GM12875 (cell line): ENCODE measurements around the gene NAB2.

Source experiments
- H3K4me3 ChIP-seq: one replicate; pipeline ENCODE4 v1.5.1; 2011; ENCODE audit warnings: low read depth, low read length, control low read depth
- CTCF ChIP-seq: IDR thresholded peaks from 2 replicates; pipeline ENCODE4 v1.5.1; 2011; ENCODE audit warnings: low read depth, mild to moderate bottlenecking, control low read depth, inconsistent platforms, low read length, moderate library complexity, borderline replicate concordance; ENCODE audit not compliant: insufficient read depth

NAB2 gene

GRCh38 chr12:57091638-57092528 lies 3.0 kb downstream of the NAB2 start:
- no peak overlapping the region for H3K4me3 ChIP-seq
- TF ChIP-seq CTCF, result no peak

- no peak overlapping the region for H3K4me3 ChIP-seq
- no peak for TF ChIP-seq CTCF
Observed at GRCh38 chr12:57092529-57092862, 3.6 kb downstream of the NAB2 start.

GRCh38 chr12:57092876-57093414 lies 4.0 kb downstream of the NAB2 start:
- no peak for TF ChIP-seq CTCF
- peak overlapping the region; percentile 34 for H3K4me3 ChIP-seq

GRCh38 chr12:57093415-57094207 lies 4.7 kb downstream of the NAB2 start:
- peak overlapping the region; percentile 34 for H3K4me3 ChIP-seq
- peak; percentile 72 for TF ChIP-seq CTCF

- TF ChIP-seq CTCF, result no peak
- no peak overlapping the region for H3K4me3 ChIP-seq
Observed at GRCh38 chr12:57094208-57095160, 5.6 kb downstream of the NAB2 start.

GRCh38 chr12:57095440-57095839 lies 6.5 kb downstream of the NAB2 start:
- no peak for TF ChIP-seq CTCF
- H3K4me3 ChIP-seq, result no peak overlapping the region
